ENCODE data around the gene HCFC2.
"Not testable (repeated sequence)": the region's sequence is repeated elsewhere in the genome, so short reads cannot be mapped to it uniquely, and the experiment has no call there.

Gene HCFC2

GRCh38 chr12:104064031-104064841 lies at the start of gene HCFC2:
HCFC2 (plus strand) TSS chr12:104064531; CDS start chr12:104064561, 30 bp downstream.
- DNase-seq (peak; percentile 91), ATAC-seq (ENCODE audit: insufficient read depth, low read depth) (peak; percentile 94)
- Histone ChIP-seq H4K20me1 (ENCODE audit: insufficient read depth, low read length) (no peaks in the 10 kb centered on the region), H3K4me1 (ENCODE audit: insufficient read depth, low read length) (peaks cover 27% of the 10 kb centered on the region), H3K27me3 (ENCODE audit: insufficient read depth, low read length, poor library complexity) (peaks cover 15% of the 10 kb centered on the region), H3K4me3 (ENCODE audit: low read depth in 1 of 2, low read length in 2 of 2) (peak within 1 kb of the TSS; percentile 41 to 90), H3K4me2 (ENCODE audit: insufficient read depth, low read length) (peak within 1 kb of the TSS; percentile 97), H3K9ac (ENCODE audit: low read depth, low read length) (peak within 1 kb of the TSS; percentile 62), H3K79me2 (ENCODE audit: insufficient read depth, low read length) (peaks cover 25% of the 10 kb centered on the region), H3K27ac (ENCODE audit: low read length) (peak within 1 kb of the TSS; percentile 66), H3K9me3 (ENCODE audit: insufficient read depth, low read length, severe bottlenecking) (no peaks in the 10 kb centered on the region), H3K36me3 (ENCODE audit: insufficient read depth, low read length) (peaks cover 21% of the 10 kb centered on the region), H2AFZ (ENCODE audit: low read depth, low read length) (peak within 1 kb of the TSS; percentile 82)
- TF ChIP-seq, protein P1, sequence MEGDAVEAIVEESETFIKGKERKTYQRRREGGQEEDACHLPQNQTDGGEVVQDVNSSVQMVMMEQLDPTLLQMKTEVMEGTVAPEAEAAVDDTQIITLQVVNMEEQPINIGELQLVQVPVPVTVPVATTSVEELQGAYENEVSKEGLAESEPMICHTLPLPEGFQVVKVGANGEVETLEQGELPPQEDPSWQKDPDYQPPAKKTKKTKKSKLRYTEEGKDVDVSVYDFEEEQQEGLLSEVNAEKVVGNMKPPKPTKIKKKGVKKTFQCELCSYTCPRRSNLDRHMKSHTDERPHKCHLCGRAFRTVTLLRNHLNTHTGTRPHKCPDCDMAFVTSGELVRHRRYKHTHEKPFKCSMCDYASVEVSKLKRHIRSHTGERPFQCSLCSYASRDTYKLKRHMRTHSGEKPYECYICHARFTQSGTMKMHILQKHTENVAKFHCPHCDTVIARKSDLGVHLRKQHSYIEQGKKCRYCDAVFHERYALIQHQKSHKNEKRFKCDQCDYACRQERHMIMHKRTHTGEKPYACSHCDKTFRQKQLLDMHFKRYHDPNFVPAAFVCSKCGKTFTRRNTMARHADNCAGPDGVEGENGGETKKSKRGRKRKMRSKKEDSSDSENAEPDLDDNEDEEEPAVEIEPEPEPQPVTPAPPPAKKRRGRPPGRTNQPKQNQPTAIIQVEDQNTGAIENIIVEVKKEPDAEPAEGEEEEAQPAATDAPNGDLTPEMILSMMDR (IDR thresholded peaks at IDR 0.05; ENCODE audit: borderline replicate concordance, extremely low read depth, low read length, poor library complexity, severe bottlenecking) = no peak
- no peak for TF ChIP-seq EZH2 (IDR thresholded peaks at IDR 0.05; ENCODE audit: borderline replicate concordance, low read depth, low read length, severe bottlenecking)

- DNase-seq; H3K27ac ChIP-seq (ENCODE audit: low read length); H3K4me3 ChIP-seq (ENCODE audit: low read depth in 1 of 2, low read length in 2 of 2); H3K9me3 ChIP-seq (ENCODE audit: insufficient read depth, low read length, severe bottlenecking); H3K9ac ChIP-seq (ENCODE audit: low read depth, low read length); H2AFZ ChIP-seq (ENCODE audit: low read depth, low read length); H3K4me2 ChIP-seq (ENCODE audit: insufficient read depth, low read length); ATAC-seq (ENCODE audit: insufficient read depth, low read depth); H3K27me3 ChIP-seq (ENCODE audit: insufficient read depth, low read length, poor library complexity); H3K79me2 ChIP-seq (ENCODE audit: insufficient read depth, low read length); H3K4me1 ChIP-seq (ENCODE audit: insufficient read depth, low read length); H3K36me3 ChIP-seq (ENCODE audit: insufficient read depth, low read length); H4K20me1 ChIP-seq (ENCODE audit: insufficient read depth, low read length): not testable (repeated sequence)
Measured at GRCh38 chr12:104021862-104022261, 42.5 kb upstream of the HCFC2 start.

DNA sequence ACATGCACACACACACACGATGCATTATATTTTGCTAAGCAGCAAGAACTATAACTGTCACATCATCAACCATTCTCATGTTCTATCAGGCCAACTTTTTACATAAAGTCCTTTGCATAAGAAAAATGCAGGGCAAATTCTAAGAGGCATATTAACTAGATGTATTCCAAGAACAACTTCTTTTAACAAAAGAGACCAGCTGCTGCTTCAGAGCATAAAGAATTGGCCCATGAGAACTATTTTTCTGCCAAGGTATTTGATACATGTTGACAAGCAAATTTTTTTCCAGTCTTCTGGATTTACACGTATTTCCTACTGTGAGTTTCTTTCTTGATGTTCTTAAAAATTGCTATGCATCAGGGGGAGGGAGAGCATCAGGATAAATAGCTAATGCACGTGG lies 41.5 kb upstream of the HCFC2 start:
- H2AFZ ChIP-seq (ENCODE audit: low read depth, low read length) = no peak overlapping the region
- no peak overlapping the region for H3K9ac ChIP-seq (ENCODE audit: low read depth, low read length)
- peaks cover 9% of the 10 kb centered on the region for H3K27me3 ChIP-seq (ENCODE audit: insufficient read depth, low read length, poor library complexity)
- no peak for ATAC-seq (ENCODE audit: insufficient read depth, low read depth)
- no peaks in the 10 kb centered on the region for H4K20me1 ChIP-seq (ENCODE audit: insufficient read depth, low read length)
- no peaks in the 10 kb centered on the region for H3K79me2 ChIP-seq (ENCODE audit: insufficient read depth, low read length)
- no peak overlapping the region for H3K27ac ChIP-seq (ENCODE audit: low read length)
- H3K4me2 ChIP-seq (ENCODE audit: insufficient read depth, low read length) = no peak overlapping the region
- no peaks in the 10 kb centered on the region for H3K4me1 ChIP-seq (ENCODE audit: insufficient read depth, low read length)
- H3K4me3 ChIP-seq (ENCODE audit: low read depth in 1 of 2, low read length in 2 of 2) = no peak overlapping the region
- H3K9me3 ChIP-seq (ENCODE audit: insufficient read depth, low read length, severe bottlenecking) = no peaks in the 10 kb centered on the region
- no peaks in the 10 kb centered on the region for H3K36me3 ChIP-seq (ENCODE audit: insufficient read depth, low read length)
- no peak for DNase-seq
- TF ChIP-seq EZH2 (IDR thresholded peaks at IDR 0.05; ENCODE audit: borderline replicate concordance, low read depth, low read length, severe bottlenecking) = no peak
- TF ChIP-seq, protein P1 (IDR thresholded peaks at IDR 0.05; ENCODE audit: borderline replicate concordance, extremely low read depth, low read length, poor library complexity, severe bottlenecking) = no peak

GRCh38 chr12:104023710-104024109 lies 40.6 kb upstream of the HCFC2 start:
- Histone ChIP-seq H3K4me2 (ENCODE audit: insufficient read depth, low read length) (no peak overlapping the region), H3K9me3 (ENCODE audit: insufficient read depth, low read length, severe bottlenecking) (no peaks in the 10 kb centered on the region), H3K36me3 (ENCODE audit: insufficient read depth, low read length) (no peaks in the 10 kb centered on the region), H4K20me1 (ENCODE audit: insufficient read depth, low read length) (no peaks in the 10 kb centered on the region), H3K9ac (ENCODE audit: low read depth, low read length) (no peak overlapping the region), H3K79me2 (ENCODE audit: insufficient read depth, low read length) (no peaks in the 10 kb centered on the region), H3K4me1 (ENCODE audit: insufficient read depth, low read length) (no peaks in the 10 kb centered on the region), H3K27me3 (ENCODE audit: insufficient read depth, low read length, poor library complexity) (peaks cover 13% of the 10 kb centered on the region), H2AFZ (ENCODE audit: low read depth, low read length) (no peak overlapping the region), H3K4me3 (ENCODE audit: low read depth in 1 of 2, low read length in 2 of 2) (no peak overlapping the region), H3K27ac (ENCODE audit: low read length) (no peak overlapping the region)
- no peak for ATAC-seq (ENCODE audit: insufficient read depth, low read depth)
- no peak for TF ChIP-seq EZH2 (IDR thresholded peaks at IDR 0.05; ENCODE audit: borderline replicate concordance, low read depth, low read length, severe bottlenecking)
- TF ChIP-seq, protein P1 (IDR thresholded peaks at IDR 0.05; ENCODE audit: borderline replicate concordance, extremely low read depth, low read length, poor library complexity, severe bottlenecking) = no peak
- DNase-seq = no peak
